NB4 (cell line): ENCODE data around the gene PFAS.

ENCODE experiments used
- DNase-seq: peaks from one replicate; pipeline ENCODE4 v3.0.0; 2010; ENCODE audit warnings: low read depth
- H3K4me3 ChIP-seq: one replicate; pipeline ENCODE4 v1.5.1; 2011; ENCODE audit warnings: mild to moderate bottlenecking, low read depth, low read length, moderate library complexity
- MYC ChIP-seq: IDR thresholded peaks from 2 replicates; pipeline ENCODE4 v1.6.1; 2011; ENCODE audit warnings: low read depth, low read length
- POLR2A ChIP-seq: IDR thresholded peaks from 2 replicates; pipeline ENCODE4 v1.6.1; 2011; ENCODE audit warnings: mild to moderate bottlenecking; ENCODE audit not compliant: insufficient read length; ENCODE audit errors: extremely low read depth
- TF ChIP-seq, protein P1 (sequence below): IDR thresholded peaks from 2 replicates; pipeline ENCODE4 v1.6.1; 2011; ENCODE audit warnings: low read depth, low read length
- TF ChIP-seq, protein P2 (sequence below): IDR thresholded peaks from one replicate; pipeline ENCODE4 v1.5.1; 2012; ENCODE audit warnings: low read depth, low read length

Gene PFAS

DNA sequence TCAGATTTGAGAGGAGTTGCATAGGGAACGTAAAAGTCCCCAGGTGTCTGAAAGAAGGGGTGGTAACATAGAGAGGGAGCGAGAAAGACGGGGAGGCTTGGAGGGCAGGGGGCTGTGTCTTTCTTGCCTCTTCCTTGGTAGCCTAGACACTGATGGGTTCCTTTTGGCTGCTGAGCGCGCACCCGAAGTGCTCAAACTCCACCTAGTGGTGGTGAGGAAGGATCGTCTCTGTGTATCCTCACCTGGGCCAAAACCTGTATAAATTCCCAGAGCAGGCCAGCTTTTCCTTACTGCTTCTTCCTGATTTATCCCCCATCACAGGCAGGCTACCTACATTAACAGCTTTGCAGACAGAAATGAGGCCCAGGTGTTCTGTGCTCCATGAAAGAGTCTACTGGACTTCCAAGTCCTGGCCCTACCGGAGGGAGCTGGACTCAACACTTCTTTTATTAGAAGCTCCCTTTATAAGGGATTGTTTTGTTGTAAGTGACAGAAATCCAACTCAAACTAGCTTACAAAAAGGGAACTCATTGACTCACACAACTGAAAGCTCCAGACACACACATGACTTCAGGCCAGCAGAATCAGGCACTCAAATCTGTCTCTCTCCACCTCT is 51.6 kb downstream of the PFAS start:
- TF ChIP-seq POLR2A = no peak
- TF ChIP-seq, protein P1, sequence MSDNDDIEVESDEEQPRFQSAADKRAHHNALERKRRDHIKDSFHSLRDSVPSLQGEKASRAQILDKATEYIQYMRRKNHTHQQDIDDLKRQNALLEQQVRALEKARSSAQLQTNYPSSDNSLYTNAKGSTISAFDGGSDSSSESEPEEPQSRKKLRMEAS = no peak
- TF ChIP-seq, protein P2, sequence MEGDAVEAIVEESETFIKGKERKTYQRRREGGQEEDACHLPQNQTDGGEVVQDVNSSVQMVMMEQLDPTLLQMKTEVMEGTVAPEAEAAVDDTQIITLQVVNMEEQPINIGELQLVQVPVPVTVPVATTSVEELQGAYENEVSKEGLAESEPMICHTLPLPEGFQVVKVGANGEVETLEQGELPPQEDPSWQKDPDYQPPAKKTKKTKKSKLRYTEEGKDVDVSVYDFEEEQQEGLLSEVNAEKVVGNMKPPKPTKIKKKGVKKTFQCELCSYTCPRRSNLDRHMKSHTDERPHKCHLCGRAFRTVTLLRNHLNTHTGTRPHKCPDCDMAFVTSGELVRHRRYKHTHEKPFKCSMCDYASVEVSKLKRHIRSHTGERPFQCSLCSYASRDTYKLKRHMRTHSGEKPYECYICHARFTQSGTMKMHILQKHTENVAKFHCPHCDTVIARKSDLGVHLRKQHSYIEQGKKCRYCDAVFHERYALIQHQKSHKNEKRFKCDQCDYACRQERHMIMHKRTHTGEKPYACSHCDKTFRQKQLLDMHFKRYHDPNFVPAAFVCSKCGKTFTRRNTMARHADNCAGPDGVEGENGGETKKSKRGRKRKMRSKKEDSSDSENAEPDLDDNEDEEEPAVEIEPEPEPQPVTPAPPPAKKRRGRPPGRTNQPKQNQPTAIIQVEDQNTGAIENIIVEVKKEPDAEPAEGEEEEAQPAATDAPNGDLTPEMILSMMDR = peak; percentile 68
- H3K4me3 ChIP-seq = no peak overlapping the region
- peak; percentile 72 for DNase-seq

DNA sequence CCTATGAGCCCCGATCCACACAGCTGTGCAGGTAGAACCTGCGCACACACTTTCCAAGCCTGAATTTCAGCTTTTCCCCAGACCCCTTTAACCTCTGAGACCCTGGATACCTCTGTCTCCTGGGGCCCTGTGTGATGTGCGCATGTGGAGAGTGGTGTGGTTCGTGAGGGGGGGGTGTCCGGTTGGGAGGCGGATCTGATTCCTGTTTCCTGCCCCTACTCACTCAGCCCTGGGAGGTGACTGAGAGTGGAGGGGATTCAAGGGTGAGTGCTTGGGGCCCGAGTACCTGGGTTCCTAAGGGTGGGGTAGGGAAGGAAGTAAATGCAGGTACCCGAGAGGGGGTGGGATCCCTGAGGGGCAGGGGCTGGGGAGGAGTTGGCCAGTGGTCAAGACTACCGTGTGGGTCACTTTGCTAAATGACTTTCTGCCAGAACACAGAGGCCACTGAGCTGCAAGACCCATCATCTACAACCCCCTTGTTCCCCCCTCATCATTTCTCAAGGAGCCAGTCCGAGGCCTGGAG is 61.6 kb downstream of the PFAS start:
- DNase-seq = no peak
- H3K4me3 ChIP-seq = no peak overlapping the region
- TF ChIP-seq POLR2A (no peak), MYC (no peak)
- TF ChIP-seq, protein P2 = no peak
- TF ChIP-seq, protein P1 = no peak

DNA sequence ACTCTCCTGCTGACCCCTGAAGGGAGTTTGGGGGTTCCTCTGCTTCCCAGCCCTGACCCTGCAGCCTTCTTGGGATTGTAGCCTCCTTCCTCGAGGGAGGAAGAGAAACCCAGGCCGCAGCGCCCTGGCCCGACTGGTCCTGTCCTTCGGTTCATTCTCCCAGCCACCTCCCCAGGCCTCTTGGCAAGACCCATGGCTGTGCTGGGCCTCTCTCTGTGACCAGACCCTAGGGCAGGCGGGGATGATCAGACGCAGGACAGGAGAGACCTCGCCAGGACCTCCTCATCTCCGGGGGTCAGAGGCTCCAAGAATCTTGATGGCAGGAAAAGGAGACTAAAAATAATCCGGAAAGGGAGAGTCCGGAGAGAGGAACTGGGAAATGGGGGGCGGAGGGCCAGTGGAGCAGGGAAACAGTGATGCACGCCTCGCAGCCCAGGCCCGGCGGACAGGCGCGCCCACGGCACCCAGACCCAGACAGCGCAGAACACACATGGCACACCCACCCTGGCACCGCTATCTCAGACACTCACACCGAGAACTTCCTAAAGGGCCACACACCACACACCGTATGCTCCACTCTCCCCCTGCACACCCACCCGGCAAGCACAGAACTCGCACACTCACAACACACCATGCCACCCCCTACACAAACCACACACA is 62.2 kb downstream of the PFAS start:
- no peak for DNase-seq
- TF ChIP-seq MYC = no peak
- TF ChIP-seq POLR2A = no peak
- TF ChIP-seq, protein P1 = no peak
- TF ChIP-seq, protein P2 = no peak
- H3K4me3 ChIP-seq = no peak overlapping the region

DNA sequence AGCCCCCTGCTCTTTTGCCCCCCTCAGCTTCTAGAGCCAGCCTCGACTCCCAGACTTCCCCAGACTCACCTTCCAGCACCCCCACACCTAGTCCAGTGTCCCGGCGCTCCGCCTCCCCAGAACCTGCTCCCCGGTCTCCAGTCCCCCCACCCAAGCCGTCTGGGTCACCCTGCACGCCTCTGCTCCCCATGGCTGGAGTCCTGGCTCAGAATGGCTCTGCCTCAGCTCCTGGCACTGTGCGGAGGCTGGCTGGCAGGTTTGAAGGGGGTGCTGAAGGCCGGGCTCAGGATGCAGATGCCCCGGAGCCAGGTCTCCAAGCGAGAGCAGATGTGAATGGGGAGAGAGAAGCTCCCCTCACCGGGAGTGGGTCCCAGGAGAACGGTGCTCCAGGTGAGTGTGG is 63.2 kb downstream of the PFAS start:
- H3K4me3 ChIP-seq = no peak overlapping the region
- DNase-seq = no peak
- no peak for TF ChIP-seq MYC

DNA sequence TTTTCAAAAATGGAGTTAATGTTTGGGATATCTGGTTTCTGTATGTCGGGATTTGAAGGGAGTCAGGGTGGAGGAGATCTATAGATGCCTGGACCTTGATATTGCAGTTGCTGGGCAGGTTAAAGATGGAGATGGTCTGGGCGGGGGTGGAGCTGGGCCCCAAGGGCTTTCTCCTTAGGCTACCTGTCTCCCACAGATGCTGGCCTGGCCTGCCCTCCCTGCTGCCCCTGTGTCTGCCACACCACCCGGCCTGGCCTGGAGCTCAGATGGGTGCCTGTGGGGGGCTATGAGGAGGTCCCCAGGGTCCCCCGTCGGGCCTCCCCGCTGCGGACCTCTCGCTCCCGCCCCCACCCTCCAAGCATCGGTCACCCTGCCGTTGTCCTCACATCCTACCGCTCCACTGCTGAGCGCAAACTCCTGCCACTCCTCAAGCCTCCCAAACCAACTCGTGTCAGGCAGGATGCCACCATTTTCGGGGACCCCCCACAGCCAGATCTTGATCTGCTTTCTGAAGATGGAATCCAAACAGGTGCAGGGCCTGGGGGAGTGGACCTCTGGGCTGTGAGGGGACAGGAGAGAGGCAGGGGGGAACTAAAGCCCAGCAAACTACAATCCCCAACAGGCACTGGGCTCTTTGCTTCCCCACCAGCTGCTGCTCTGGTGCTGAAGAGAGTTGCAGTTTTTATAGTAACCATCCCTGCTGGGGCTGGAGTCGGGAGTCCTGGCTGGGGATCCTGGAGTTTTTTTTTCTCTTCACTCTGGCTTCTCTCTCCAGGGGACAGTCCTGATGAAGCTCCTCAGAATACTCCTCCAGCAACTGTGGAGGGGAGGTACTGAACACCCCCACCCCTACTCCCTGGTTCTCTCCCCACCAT is 63.9 kb downstream of the PFAS start:
- no peak for TF ChIP-seq POLR2A
- no peak for TF ChIP-seq MYC
- TF ChIP-seq, protein P1 = no peak
- TF ChIP-seq, protein P2 = no peak
- no peak for DNase-seq
- H3K4me3 ChIP-seq = no peak overlapping the region
